K562 (cell line): ENCODE measurements around the gene AZU1. TPM values are rescaled to one million over a fixed set of nuclear protein-coding genes. Genes with fewer than 3 reads are reported as not detected.

Source experiments
- ARID1B ChIP-seq: fragments of 450-650 bp; IDR thresholded peaks from 2 replicates; pipeline ENCODE4 v1.6.1; 2016; ENCODE audit warnings: antibody characterized with exemption, mild to moderate bottlenecking, inconsistent platforms
- BRCA1 ChIP-seq, 2 experiments: fragments of 450-650 bp in 1 of 2; sonication (generic) in 1 of 2; formaldehyde crosslinking in 1 of 2; IDR thresholded peaks; 2 replicates each; pipeline versions ENCODE4 v1.5.0 to v1.6.1; 2017 to 2020; ENCODE audit warnings: mild to moderate bottlenecking in 1 of 2, missing genetic modification reagents in 1 of 2
- CBFA2T2 ChIP-seq: fragments of 450-650 bp; conservative IDR thresholded peaks from 2 replicates; pipeline ENCODE4 v1.6.1; 2017; ENCODE audit warnings: mild to moderate bottlenecking
- DMBX1 ChIP-seq: fragments of 250-450 bp; sonication (Bioruptor Pico); IDR thresholded peaks from 2 replicates; pipeline ENCODE4 v1.8.0; 2022; ENCODE audit warnings: inconsistent platforms, mild to moderate bottlenecking, moderate library complexity, borderline replicate concordance
- EP400 ChIP-seq: fragments of 450-650 bp; IDR thresholded peaks from 2 replicates; pipeline ENCODE4 v1.6.1; 2017; ENCODE audit warnings: antibody characterized with exemption, mild to moderate bottlenecking, moderate library complexity
- EWSR1 ChIP-seq: fragments of 450-650 bp; IDR thresholded peaks from 2 replicates; pipeline ENCODE4 v1.6.1; 2018; ENCODE audit warnings: borderline replicate concordance, mild to moderate bottlenecking, low read depth, moderate library complexity; ENCODE audit not compliant: partially characterized antibody
- FOXJ3 ChIP-seq: sonication (generic); formaldehyde crosslinking; IDR thresholded peaks from 2 replicates; pipeline ENCODE4 v1.4.0; 2020; ENCODE audit warnings: mild to moderate bottlenecking, missing genetic modification reagents
- HDGF ChIP-seq: fragments of 450-650 bp; IDR thresholded peaks from 2 replicates; pipeline ENCODE4 v1.6.1; 2016
- KDM1A ChIP-seq, 2 experiments: fragments of 450-650 bp; IDR thresholded peaks; 2 replicates each; pipeline ENCODE4 v1.6.1; 2016; ENCODE audit warnings: mild to moderate bottlenecking in 2 of 2
- MAFF ChIP-seq: IDR thresholded peaks from 2 replicates; pipeline ENCODE4 v1.6.1; 2012; ENCODE audit warnings: low read length, improper control_type of control experiment
- NCOA4 ChIP-seq: fragments of 450-650 bp; IDR thresholded peaks from 2 replicates; pipeline ENCODE4 v1.6.1; 2018; ENCODE audit warnings: mild to moderate bottlenecking; ENCODE audit not compliant: partially characterized antibody
- PKNOX1 ChIP-seq: fragments of 450-650 bp; IDR thresholded peaks from 2 replicates; pipeline ENCODE4 v1.6.1; 2016
- POLR2A ChIP-seq: fragments of 450-650 bp; conservative IDR thresholded peaks from 2 replicates; pipeline ENCODE4 v1.6.1; 2016
- PTRF ChIP-seq: fragments of 450-650 bp; IDR thresholded peaks from 2 replicates; pipeline ENCODE4 v1.6.1; 2016; ENCODE audit warnings: mild to moderate bottlenecking, missing genetic modification characterization, missing compliant biosample characterization
- SIN3A ChIP-seq, 2 experiments: fragments of 150-350 bp in 1 of 2; IDR thresholded peaks; 2 replicates each; pipeline ENCODE4 v1.6.1; 2011 to 2016; ENCODE audit warnings: borderline replicate concordance in 2 of 2, low read depth in 2 of 2, low read length in 2 of 2, mild to moderate bottlenecking in 2 of 2, moderate library complexity in 2 of 2; ENCODE audit not compliant: control insufficient read depth in 1 of 2
- SIRT6 ChIP-seq: IDR thresholded peaks from one replicate; pipeline ENCODE4 v1.6.1; 2012; ENCODE audit warnings: low read depth, mild to moderate bottlenecking, control low read depth, inconsistent platforms, low read length, moderate library complexity
- SMARCE1 ChIP-seq: fragments of 450-650 bp; IDR thresholded peaks from 2 replicates; pipeline ENCODE4 v1.7.1; 2016; ENCODE audit warnings: mild to moderate bottlenecking
- TCF3 ChIP-seq: sonication (generic); formaldehyde crosslinking; IDR thresholded peaks from 2 replicates; pipeline ENCODE4 v1.4.0; 2020; ENCODE audit warnings: mild to moderate bottlenecking, missing genetic modification reagents
- ZBTB11 ChIP-seq, 3 experiments: fragments of 200-800 bp in 1 of 3; fragments of 250-450 bp in 1 of 3; fragments of 450-650 bp in 1 of 3; sonication (Bioruptor Pico) in 1 of 3; sonication (Bioruptor generic) in 1 of 3; formaldehyde crosslinking in 1 of 3; IDR thresholded peaks; 2 replicates each; pipeline versions ENCODE4 v1.6.1 to v1.8.0; 2016 to 2022; ENCODE audit warnings: mild to moderate bottlenecking in 2 of 3, missing genetic modification characterization in 2 of 3, missing compliant biosample characterization in 1 of 3, moderate library complexity in 1 of 3
- ZNF121 ChIP-seq: sonication (generic); formaldehyde crosslinking; conservative IDR thresholded peaks from 2 replicates; pipeline ENCODE4 v1.8.0; 2022; ENCODE audit warnings: missing genetic modification reagents
- ZNF23 ChIP-seq: fragments of 250-450 bp; sonication (Bioruptor Pico); IDR thresholded peaks from 2 replicates; pipeline ENCODE4 v1.4.0; 2020; ENCODE audit warnings: mild to moderate bottlenecking
- ZNF239 ChIP-seq: fragments of 250-450 bp; sonication (Bioruptor Pico); IDR thresholded peaks from 2 replicates; pipeline ENCODE4 v1.4.0; 2020; ENCODE audit warnings: mild to moderate bottlenecking
- ZNF586 ChIP-seq: fragments of 450-650 bp; formaldehyde crosslinking; conservative IDR thresholded peaks from 2 replicates; pipeline ENCODE4 v1.4.0; 2020; ENCODE audit warnings: mild to moderate bottlenecking, moderate library complexity
- polyA plus RNA-seq, 8 experiments: library from polyadenylated mRNA; depleted of rRNA in 4 of 8; stranded (reverse) in 5 of 8; unstranded in 3 of 8; fragments of >200 nt; fragmentation: Nextera tagmentation in 2 of 8; fragmentation: Illumina TruSeq in 1 of 8; extraction: Ambion mirVana in 2 of 8; extraction: Trizol in 1 of 8; gene quantifications; 2 replicates each; pipeline versions ENCODE4 v1.2.1 to v1.2.3, GENCODE V29; 2011 to 2014; ENCODE audit warnings: inconsistent platforms in 1 of 8, missing spikeins in 1 of 8
- total RNA-seq, 7 experiments: library from RNA; depleted of rRNA in 6 of 7; stranded (reverse); fragments of >200 nt in 6 of 7; fragmentation: Illumina TruSeq in 2 of 7; extraction: Trizol in 2 of 7; gene quantifications; 2 replicates each; pipeline versions ENCODE4 v1.2.1 to v1.2.3, GENCODE V29; 2011 to 2021; ENCODE audit warnings: low replicate concordance in 1 of 7
- TF ChIP-seq, protein P1 (sequence below): fragments of 200-800 bp; sonication (Bioruptor generic); IDR thresholded peaks from 2 replicates; pipeline ENCODE4 v1.6.1; 2017; ENCODE audit warnings: missing genetic modification characterization, missing compliant biosample characterization

Gene AZU1
- total and polyA plus RNA-seq, 9 of the 15 experiments (the other 6 are each of a cell fraction or from before 2014, with no cell fraction given): 0.29 to 1.9 (median 0.59) TPM; not detected in 3

GRCh38 chr19:791567-792305, 35.9 kb upstream of the AZU1 start (continued):
- TF ChIP-seq ZBTB11 (CRISPR knock-in tag; IDR thresholded peaks at IDR 0.05) (peak in 1 of 3 experiments; percentile 59; a peak in 1 of 6 replicates), EP400 (peak; percentile 61), SMARCE1 (peak; percentile 51), SIN3A (IDR thresholded peaks at IDR 0.05; ENCODE audit: borderline replicate concordance in 2 of 2, control insufficient read depth in 1 of 2, low read depth in 2 of 2, low read length in 2 of 2) (0 out of 4 replicates have a peak, but pooled peaks of 1 of the 2 experiments have one; percentile 41), ARID1B (peak; percentile 82), DMBX1 (CRISPR knock-in tag) (no peak), TCF3 (CRISPR knock-in tag) (peak; percentile 61; the same call in 1 of the 2 replicates), MAFF (no peak), FOXJ3 (CRISPR knock-in tag) (no peak), SIRT6 (no peak), ZNF239 (no peak), PKNOX1 (no peak), POLR2A (no peak), KDM1A (IDR thresholded peaks at IDR 0.05) (peak in 1 of 2 experiments; percentile 88; a peak in 2 of 4 replicates), PTRF (tag) (no peak), NCOA4 (no peak), CBFA2T2 (peak; percentile 69), EWSR1 (no peak), ZNF23 (CRISPR knock-in tag) (no peak), ZNF121 (no peak), HDGF (no peak), BRCA1 (IDR thresholded peaks at IDR 0.05) (no peak), BRCA1 (CRISPR knock-in tag; IDR thresholded peaks at IDR 0.05) (no peak), ZNF586 (CRISPR knock-in tag) (no peak)
- TF ChIP-seq, protein P1, sequence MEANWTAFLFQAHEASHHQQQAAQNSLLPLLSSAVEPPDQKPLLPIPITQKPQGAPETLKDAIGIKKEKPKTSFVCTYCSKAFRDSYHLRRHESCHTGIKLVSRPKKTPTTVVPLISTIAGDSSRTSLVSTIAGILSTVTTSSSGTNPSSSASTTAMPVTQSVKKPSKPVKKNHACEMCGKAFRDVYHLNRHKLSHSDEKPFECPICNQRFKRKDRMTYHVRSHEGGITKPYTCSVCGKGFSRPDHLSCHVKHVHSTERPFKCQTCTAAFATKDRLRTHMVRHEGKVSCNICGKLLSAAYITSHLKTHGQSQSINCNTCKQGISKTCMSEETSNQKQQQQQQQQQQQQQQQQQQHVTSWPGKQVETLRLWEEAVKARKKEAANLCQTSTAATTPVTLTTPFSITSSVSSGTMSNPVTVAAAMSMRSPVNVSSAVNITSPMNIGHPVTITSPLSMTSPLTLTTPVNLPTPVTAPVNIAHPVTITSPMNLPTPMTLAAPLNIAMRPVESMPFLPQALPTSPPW (CRISPR knock-in tag): peak; percentile 97
